HepG2 (cell line): Measurements from ENCODE around the gene LSM3.
"Not testable (repeated sequence)": the region's sequence is repeated elsewhere in the genome, so short reads cannot be mapped to it uniquely, and the experiment has no call there.

Experiments used
- CHD2 ChIP-seq: IDR thresholded peaks from 2 replicates; pipeline ENCODE4 v1.6.1; 2011; ENCODE audit warnings: low read depth, low read length, improper control_type of control experiment
- CTCF ChIP-seq: sonication (generic); formaldehyde crosslinking; IDR thresholded peaks from 2 replicates; pipeline ENCODE4 v1.5.0; 2020; ENCODE audit warnings: mild to moderate bottlenecking, missing genetic modification reagents, moderate library complexity
- MLX ChIP-seq: IDR thresholded peaks from 2 replicates; pipeline ENCODE4 v1.6.1; 2016
- NFIC ChIP-seq: IDR thresholded peaks from 2 replicates; pipeline ENCODE4 v1.6.1; 2012; ENCODE audit warnings: mild to moderate bottlenecking, low read length, inconsistent platforms
- PAWR ChIP-seq: sonication (generic); formaldehyde crosslinking; IDR thresholded peaks from 2 replicates; pipeline ENCODE4 v1.4.0; 2020; ENCODE audit warnings: missing genetic modification reagents, mild to moderate bottlenecking, borderline replicate concordance
- PHF8 ChIP-seq: sonication (generic); formaldehyde crosslinking; IDR thresholded peaks from 2 replicates; pipeline ENCODE4 v1.5.0; 2020; ENCODE audit warnings: missing genetic modification reagents
- RAD21 ChIP-seq: fragments of 450-650 bp; formaldehyde crosslinking; IDR thresholded peaks from 2 replicates; pipeline ENCODE4 v1.5.0; 2020; ENCODE audit warnings: mild to moderate bottlenecking
- SUZ12 ChIP-seq: fragments of 150-350 bp; IDR thresholded peaks from 2 replicates; pipeline ENCODE4 v1.6.1; 2014; ENCODE audit warnings: low read depth, low read length
- XBP1 ChIP-seq: sonication (generic); formaldehyde crosslinking; IDR thresholded peaks from 2 replicates; pipeline ENCODE4 v1.5.0; 2020; ENCODE audit warnings: missing genetic modification reagents
- ZNF253 ChIP-seq: sonication (generic); formaldehyde crosslinking; IDR thresholded peaks from 2 replicates; pipeline ENCODE4 v1.8.0; 2022; ENCODE audit warnings: mild to moderate bottlenecking, missing genetic modification reagents, borderline replicate concordance
- ZNF687 ChIP-seq: sonication (generic); formaldehyde crosslinking; IDR thresholded peaks from 2 replicates; pipeline ENCODE4 v1.5.1; 2020; ENCODE audit warnings: mild to moderate bottlenecking, missing genetic modification reagents, moderate library complexity

GRCh38 chr3:14229695-14230094 lies 51.1 kb downstream of the LSM3 start:
- not testable (repeated sequence) for TF ChIP-seq PAWR (CRISPR knock-in tag); ZNF253 (CRISPR knock-in tag); MLX (CRISPR knock-in tag); ZNF687 (CRISPR knock-in tag); CTCF; SUZ12; NFIC; RAD21; CHD2; PHF8 (CRISPR knock-in tag); XBP1 (CRISPR knock-in tag)
